Measurements from ENCODE around the gene PNLIPRP1.

The PNLIPRP1 gene

DNA sequence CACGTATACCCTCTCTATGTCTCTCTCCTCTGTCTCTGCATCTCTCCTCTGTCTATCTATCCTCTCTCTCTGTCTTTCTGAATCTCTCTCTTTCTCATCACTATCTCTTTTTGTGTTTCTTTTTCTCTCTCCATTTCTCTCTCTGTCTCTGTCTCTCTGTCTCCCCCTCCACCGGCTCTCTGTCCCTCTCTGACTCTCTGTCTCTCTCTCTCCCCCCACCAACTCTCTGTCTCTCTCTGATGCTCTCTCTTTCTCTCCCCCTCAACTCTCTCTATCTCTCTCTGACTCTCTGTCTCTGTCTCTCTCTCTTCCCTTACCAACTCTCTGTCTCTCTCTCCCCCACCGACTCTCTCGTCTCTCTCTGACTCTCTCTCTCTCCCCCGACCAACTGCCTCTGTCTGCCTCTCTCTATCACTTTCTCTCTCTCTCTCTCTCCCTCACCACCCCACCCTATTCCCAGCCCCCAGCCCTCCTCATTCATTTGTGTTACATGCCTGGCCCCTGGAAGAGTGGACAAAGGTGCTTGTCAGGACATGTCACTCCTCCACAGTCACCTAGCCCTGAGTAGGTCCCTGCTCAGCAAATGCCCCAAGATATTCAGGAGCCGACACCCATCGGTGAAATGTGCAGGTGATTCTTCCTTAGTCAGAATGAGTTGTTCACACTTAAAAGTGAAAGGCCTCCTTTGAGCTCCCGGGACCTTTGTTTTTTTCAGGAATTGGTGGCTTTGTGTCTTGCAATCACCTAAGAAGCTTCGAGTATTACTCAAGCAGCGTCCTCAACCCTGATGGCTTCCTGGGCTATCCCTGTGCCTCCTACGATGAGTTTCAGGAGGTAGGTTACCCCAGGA, 43.6 kb downstream of the PNLIPRP1 start:
- TF ChIP-seq, protein P1, sequence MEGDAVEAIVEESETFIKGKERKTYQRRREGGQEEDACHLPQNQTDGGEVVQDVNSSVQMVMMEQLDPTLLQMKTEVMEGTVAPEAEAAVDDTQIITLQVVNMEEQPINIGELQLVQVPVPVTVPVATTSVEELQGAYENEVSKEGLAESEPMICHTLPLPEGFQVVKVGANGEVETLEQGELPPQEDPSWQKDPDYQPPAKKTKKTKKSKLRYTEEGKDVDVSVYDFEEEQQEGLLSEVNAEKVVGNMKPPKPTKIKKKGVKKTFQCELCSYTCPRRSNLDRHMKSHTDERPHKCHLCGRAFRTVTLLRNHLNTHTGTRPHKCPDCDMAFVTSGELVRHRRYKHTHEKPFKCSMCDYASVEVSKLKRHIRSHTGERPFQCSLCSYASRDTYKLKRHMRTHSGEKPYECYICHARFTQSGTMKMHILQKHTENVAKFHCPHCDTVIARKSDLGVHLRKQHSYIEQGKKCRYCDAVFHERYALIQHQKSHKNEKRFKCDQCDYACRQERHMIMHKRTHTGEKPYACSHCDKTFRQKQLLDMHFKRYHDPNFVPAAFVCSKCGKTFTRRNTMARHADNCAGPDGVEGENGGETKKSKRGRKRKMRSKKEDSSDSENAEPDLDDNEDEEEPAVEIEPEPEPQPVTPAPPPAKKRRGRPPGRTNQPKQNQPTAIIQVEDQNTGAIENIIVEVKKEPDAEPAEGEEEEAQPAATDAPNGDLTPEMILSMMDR (IDR thresholded peaks at IDR 0.05; ENCODE audit: low read depth, low read length, missing control alignments) = no peak
- no peak for DNase-seq (ENCODE audit: extremely low read depth, low read depth)
- no peak overlapping the region for H3K4me3 ChIP-seq (replicated peaks; ENCODE audit: low read depth, low read length)

DNA sequence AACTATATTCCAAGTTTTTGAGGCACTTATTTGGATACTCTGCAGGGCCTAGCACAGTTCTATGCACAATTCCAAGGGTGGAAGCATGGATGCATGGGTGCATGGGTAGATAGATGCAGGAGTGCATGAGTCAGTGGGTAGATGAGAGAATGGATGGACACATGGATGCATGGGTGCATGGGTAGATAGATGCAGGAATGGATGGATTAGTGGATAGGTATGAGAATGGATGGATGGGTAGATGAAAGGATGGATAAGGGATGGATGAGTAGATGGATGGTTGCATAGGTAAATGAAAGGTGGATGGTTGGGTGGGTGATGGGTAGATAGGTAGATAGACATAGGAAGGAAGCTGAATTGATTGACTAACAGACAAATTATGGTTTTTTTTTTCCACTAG, 45.6 kb downstream of the PNLIPRP1 start:
- no peak for DNase-seq (ENCODE audit: extremely low read depth, low read depth)
- TF ChIP-seq, protein P1 (IDR thresholded peaks at IDR 0.05; ENCODE audit: low read depth, low read length, missing control alignments) = no peak
- no peak overlapping the region for H3K4me3 ChIP-seq (replicated peaks; ENCODE audit: low read depth, low read length)

DNA sequence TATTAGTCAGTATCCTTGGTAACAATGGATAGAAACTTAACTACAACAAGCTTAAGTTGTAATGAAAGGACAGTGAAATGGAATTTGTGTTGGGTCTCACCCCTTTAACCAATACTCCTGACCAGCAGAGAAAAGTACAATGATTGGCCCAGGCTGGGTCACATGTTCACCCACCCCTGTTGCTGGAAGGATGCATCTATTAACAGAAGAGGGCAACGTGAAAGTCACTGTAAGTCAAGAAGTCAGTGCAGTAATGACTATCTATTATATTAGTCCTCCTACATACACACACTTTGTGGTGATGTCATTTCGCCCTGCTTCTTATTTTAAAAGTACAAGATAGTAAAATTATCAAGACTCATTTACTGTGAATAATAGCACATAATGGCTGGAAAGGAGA, 46.2 kb downstream of the PNLIPRP1 start:
- no peak overlapping the region for H3K4me3 ChIP-seq (replicated peaks; ENCODE audit: low read depth, low read length)
- no peak for DNase-seq (ENCODE audit: extremely low read depth, low read depth)
- TF ChIP-seq, protein P1 (IDR thresholded peaks at IDR 0.05; ENCODE audit: low read depth, low read length, missing control alignments) = no peak

DNA sequence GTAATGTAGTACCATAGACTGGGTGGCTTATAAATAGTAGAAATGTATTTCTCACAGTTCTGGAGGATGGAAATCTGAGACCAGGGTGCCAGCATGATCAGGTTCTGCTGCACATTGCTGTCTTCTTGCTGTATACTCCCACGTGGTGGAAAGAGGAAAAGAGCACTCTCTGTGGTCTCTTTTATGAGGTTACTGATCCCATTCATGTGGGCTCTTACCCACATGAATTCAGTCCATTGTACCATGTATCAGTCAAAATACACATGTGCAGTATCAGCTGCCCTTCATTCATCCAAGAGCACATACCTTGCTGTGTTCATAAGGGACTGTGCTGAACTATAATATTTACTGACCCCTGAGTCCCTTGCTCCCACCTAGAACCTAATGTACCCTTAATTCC, 47.1 kb downstream of the PNLIPRP1 start:
- no peak overlapping the region for H3K4me3 ChIP-seq (replicated peaks; ENCODE audit: low read depth, low read length)
- TF ChIP-seq, protein P1 (IDR thresholded peaks at IDR 0.05; ENCODE audit: low read depth, low read length, missing control alignments) = no peak
- DNase-seq (ENCODE audit: extremely low read depth, low read depth) = no peak

DNA sequence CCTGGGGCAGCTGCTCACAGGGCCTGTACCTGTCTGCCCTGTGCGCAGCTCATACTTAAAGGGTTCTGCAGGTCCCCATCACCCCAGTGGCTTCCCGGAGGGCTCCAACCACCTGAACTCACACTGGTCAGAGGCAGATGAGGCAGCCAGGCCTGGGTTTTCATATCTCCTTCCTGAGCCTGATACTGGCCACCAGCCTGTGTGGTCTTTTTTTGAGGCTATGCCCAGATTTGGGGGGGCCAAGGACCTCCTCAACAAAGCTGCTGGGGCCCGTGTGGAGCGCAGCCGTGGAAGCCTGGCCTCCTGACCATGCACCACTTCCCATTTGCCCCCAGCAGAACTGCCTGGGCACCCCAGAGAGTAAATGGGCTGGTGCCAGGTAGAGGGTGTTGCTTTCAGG, 55.7 kb downstream of the PNLIPRP1 start:
- no peak for DNase-seq (ENCODE audit: extremely low read depth, low read depth)
- TF ChIP-seq, protein P1 (IDR thresholded peaks at IDR 0.05; ENCODE audit: low read depth, low read length, missing control alignments) = no peak

DNA sequence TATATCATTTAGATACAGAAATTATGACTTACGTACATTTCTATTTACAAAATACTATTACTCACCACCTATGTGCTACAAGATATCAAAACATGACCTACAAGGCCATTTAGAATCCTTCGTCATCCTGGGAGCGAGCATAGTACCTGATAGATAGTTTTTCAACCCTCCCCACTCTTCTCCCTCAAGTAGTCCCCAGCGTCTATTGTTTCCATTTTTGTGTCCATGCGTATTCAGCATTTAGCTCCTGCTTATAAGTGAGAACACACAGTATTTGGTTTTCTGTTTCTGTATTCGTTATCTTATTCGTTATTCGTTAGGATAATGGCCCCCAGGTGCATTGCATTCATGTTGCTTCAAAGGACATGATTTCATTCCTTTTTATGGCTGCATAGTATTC, 58.1 kb downstream of the PNLIPRP1 start:
- TF ChIP-seq, protein P1 (IDR thresholded peaks at IDR 0.05; ENCODE audit: low read depth, low read length, missing control alignments) = no peak
- no peak overlapping the region for H3K4me3 ChIP-seq (replicated peaks; ENCODE audit: low read depth, low read length)
- DNase-seq (ENCODE audit: extremely low read depth, low read depth) = no peak

More for the DNA sequence above, 55.7 kb downstream of the PNLIPRP1 start:
- H3K4me3 ChIP-seq (replicated peaks; ENCODE audit: low read depth, low read length) = no peak overlapping the region

All from HFF-Myc (cell line).